HepG2 (cell line): ENCODE data around the gene IL15. TPM values are rescaled to one million over a fixed set of nuclear protein-coding genes. Genes with fewer than 3 reads are reported as not detected.

Source experiments
- ATAC-seq: fragments of 200-7000 bp; cut with Tn5 transposase; 3 replicates; pipeline ENCODE4 v1.9.1; 2020; ENCODE audit warnings: mild to moderate bottlenecking, moderate library complexity
- BruUV-seq: library from RNA; stranded (reverse); fragments of 400-500 nt; replicated peaks from 2 replicates; lab custom pipeline; 2021; lab: Mats Ljungman, UMichigan
- CTCF ChIA-PET: fragments of 300-600 bp; formaldehyde crosslinking; extraction: SDS; loops from one replicate; lab custom pipeline; 2021; ENCODE audit warnings: low total read pairs, inconsistent platforms, low intra/inter-chr PET ratio; lab: Yijun Ruan, JAX
- POLR2A ChIA-PET: fragments of 350-600 bp; sonication (Branson Sonifier 250); formaldehyde crosslinking; loops from one replicate; lab custom pipeline; 2020; ENCODE audit warnings: antibody characterized with exemption, inconsistent platforms; lab: Yijun Ruan, JAX
- DNase-seq: peaks from one replicate; pipeline ENCODE4 v3.0.0-alpha.2; 2015; ENCODE audit warnings: low spot score
- FAIRE-seq: peaks from 3 replicates; lab custom pipeline; 2011; peaks lifted over from hg19 to GRCh38; lab: Jason Lieb, UNC
- H2AFZ ChIP-seq: one replicate; pipeline ENCODE4 v1.6.1; 2011; ENCODE audit warnings: low read length, inconsistent platforms
- H3K27ac ChIP-seq: fragments of 300-600 bp; 3 replicates; pipeline ENCODE4 v1.8.0; 2011; ENCODE audit warnings: mixed run types, mild to moderate bottlenecking, mixed read lengths, low read length, inconsistent platforms; ENCODE audit not compliant: insufficient read depth; ENCODE audit errors: extremely low read length
- H3K27me3 ChIP-seq, 2 experiments: fragments of 200-600 bp in 1 of 2; 2 replicates in 1 of 2; 3 replicates in 1 of 2; pipeline versions ENCODE4 v1.6.0 to v1.8.0; 2011; ENCODE audit warnings: low read length in 2 of 2, mild to moderate bottlenecking in 2 of 2, moderate library complexity in 2 of 2, inconsistent platforms in 1 of 2; ENCODE audit not compliant: insufficient read depth in 2 of 2, control insufficient read depth in 1 of 2
- H3K36me3 ChIP-seq, 2 experiments: fragments of 200-600 bp in 1 of 2; replicated peaks in 1 of 2; 2 replicates in 1 of 2; 3 replicates in 1 of 2; pipeline versions ENCODE4 v1.5.1 to v1.8.0; 2011; ENCODE audit warnings: low read length in 2 of 2, inconsistent platforms in 1 of 2; ENCODE audit not compliant: insufficient read depth in 2 of 2, control insufficient read depth in 1 of 2
- H3K4me1 ChIP-seq: 2 replicates; pipeline ENCODE4 v1.5.1; 2012; ENCODE audit warnings: low read length, inconsistent platforms; ENCODE audit not compliant: insufficient read depth
- H3K4me2 ChIP-seq: 2 replicates; pipeline ENCODE4 v1.6.0; 2011; ENCODE audit warnings: low read depth, low read length, inconsistent platforms
- H3K4me3 ChIP-seq, 3 experiments: fragments of 200-600 bp in 1 of 3; sonication (generic), shearing (Covaris generic) in 1 of 3; replicated peaks in 1 of 3; 2 replicates each; pipeline ENCODE4 v1.5.1; 2011 to 2016; ENCODE audit warnings: low read length in 3 of 3, inconsistent platforms in 2 of 3, low read depth in 2 of 3, mild to moderate bottlenecking in 2 of 3, control low read depth in 1 of 3, mixed read lengths in 1 of 3; ENCODE audit not compliant: insufficient read depth in 1 of 3
- H3K79me2 ChIP-seq: one replicate; pipeline ENCODE4 v1.6.1; 2011; ENCODE audit warnings: low read length, inconsistent platforms; ENCODE audit not compliant: insufficient read depth
- H3K9ac ChIP-seq: 2 replicates; pipeline ENCODE4 v1.6.0; 2011; ENCODE audit warnings: mild to moderate bottlenecking, low read depth, low read length, inconsistent platforms; ENCODE audit not compliant: insufficient read depth
- H3K9me3 ChIP-seq: 2 replicates; pipeline ENCODE4 v1.5.1; 2012; ENCODE audit warnings: mild to moderate bottlenecking, low read length
- H4K20me1 ChIP-seq: 2 replicates; pipeline ENCODE4 v1.6.0; 2011; ENCODE audit warnings: inconsistent platforms, mild to moderate bottlenecking, low read length, moderate library complexity; ENCODE audit not compliant: insufficient read depth
- CHCHD3 ChIP-seq: sonication (generic); formaldehyde crosslinking; IDR thresholded peaks from 2 replicates; pipeline ENCODE4 v1.8.0; 2022; ENCODE audit warnings: mild to moderate bottlenecking, missing genetic modification reagents, moderate library complexity
- FOXM1 ChIP-seq: sonication (generic); formaldehyde crosslinking; IDR thresholded peaks from 2 replicates; pipeline ENCODE4 v1.5.0; 2020; ENCODE audit warnings: missing genetic modification reagents
- LBX2 ChIP-seq: sonication (generic); formaldehyde crosslinking; IDR thresholded peaks from 2 replicates; pipeline ENCODE4 v1.5.0; 2020; ENCODE audit warnings: missing genetic modification reagents, mild to moderate bottlenecking, borderline replicate concordance
- MEF2D ChIP-seq: sonication (generic); formaldehyde crosslinking; IDR thresholded peaks from 2 replicates; pipeline ENCODE4 v1.5.1; 2020; ENCODE audit warnings: mild to moderate bottlenecking, missing genetic modification reagents
- MYC ChIP-seq: sonication (generic); formaldehyde crosslinking; IDR thresholded peaks from 2 replicates; pipeline ENCODE4 v1.9.0; 2021; ENCODE audit warnings: missing genetic modification reagents, borderline replicate concordance
- TFAP4 ChIP-seq: sonication (generic); IDR thresholded peaks from 2 replicates; pipeline ENCODE4 v1.6.1; 2016; ENCODE audit warnings: low read depth, borderline replicate concordance
- ZEB1 ChIP-seq: IDR thresholded peaks from 2 replicates; pipeline ENCODE4 v1.6.1; 2012; ENCODE audit warnings: mild to moderate bottlenecking, low read depth, inconsistent platforms; ENCODE audit not compliant: insufficient replicate concordance
- ZNF230 ChIP-seq: sonication (generic); formaldehyde crosslinking; IDR thresholded peaks from 2 replicates; pipeline ENCODE4 v1.4.0; 2020; ENCODE audit warnings: mild to moderate bottlenecking, missing genetic modification reagents
- ZNF234 ChIP-seq: sonication (generic); formaldehyde crosslinking; conservative IDR thresholded peaks from 2 replicates; pipeline ENCODE4 v1.5.1; 2020; ENCODE audit warnings: mild to moderate bottlenecking, missing genetic modification reagents
- ZNF329 ChIP-seq: sonication (generic); formaldehyde crosslinking; IDR thresholded peaks from 2 replicates; pipeline ENCODE4 v1.9.0; 2021; ENCODE audit warnings: low read depth, mild to moderate bottlenecking, missing genetic modification reagents
- ZNF335 ChIP-seq: sonication (generic); formaldehyde crosslinking; IDR thresholded peaks from 2 replicates; pipeline ENCODE4 v1.4.0; 2020; ENCODE audit warnings: missing genetic modification reagents
- ZNF44 ChIP-seq: sonication (generic); formaldehyde crosslinking; IDR thresholded peaks from 2 replicates; pipeline ENCODE4 v1.5.1; 2020; ENCODE audit warnings: mild to moderate bottlenecking, missing genetic modification reagents
- ZNF441 ChIP-seq: sonication (generic); formaldehyde crosslinking; IDR thresholded peaks from 2 replicates; pipeline ENCODE4 v1.7.0; 2021; ENCODE audit warnings: missing genetic modification reagents, borderline replicate concordance
- ZNF547 ChIP-seq: sonication (generic); formaldehyde crosslinking; IDR thresholded peaks from 2 replicates; pipeline ENCODE4 v1.5.1; 2020; ENCODE audit warnings: mild to moderate bottlenecking, missing genetic modification reagents
- WGBS: methylation state at CpG from one replicate; pipeline ENCODE4 v1.1.6; 2017; ENCODE audit warnings: low lambda C conversion rate; 5-methylcytosine and 5-hydroxymethylcytosine counted together
- in situ Hi-C: cut with HindIII; loops from 2 replicates; pipeline ENCODE4 v1.10.0; 2017; ENCODE audit warnings: low pct_unique_long_range_greater_than_20kb; ENCODE audit not compliant: extremely low pct_ligation_motif_present
- intact Hi-C: fragments of 100-400 bp; cut with micrococcal nuclease; formaldehyde crosslinking; loops from one replicate; pipeline ENCODE4 v1.10.0; 2022; ENCODE audit not compliant: unreplicated experiment
- polyA plus RNA-seq, 8 experiments: library from polyadenylated mRNA; depleted of rRNA in 3 of 8; stranded (reverse) in 7 of 8; unstranded in 1 of 8; fragments of >200 nt; fragmentation: Illumina TruSeq in 4 of 8; extraction: Trizol in 4 of 8; gene quantifications; 2 replicates each; pipeline versions ENCODE4 v1.2.1 to v1.2.3, GENCODE V29; 2011 to 2016; ENCODE audit warnings: low read depth in 4 of 8, missing spikeins in 1 of 8, mixed read lengths in 1 of 8; ENCODE audit not compliant: insufficient read depth in 1 of 8
- total RNA-seq, 5 experiments: library from RNA; depleted of rRNA; stranded (reverse); fragments of >200 nt; fragmentation: Illumina TruSeq; extraction: Trizol; gene quantifications; 2 replicates each; pipeline ENCODE4 v1.2.3, GENCODE V29; 2016; ENCODE audit warnings: low read depth in 1 of 5

Gene IL15
- total and polyA plus RNA-seq, 2 of the 13 experiments (the other 11 are each of a cell fraction or from before 2014, with no cell fraction given), result 0.12 to 0.24 TPM

GRCh38 chr4:141731481-141731880, 95.1 kb downstream of the IL15 start:
- Histone ChIP-seq H3K4me2 (no peak overlapping the region), H3K79me2 (no peaks in the 10 kb centered on the region), H3K4me3 (no peak overlapping the region), H2AFZ (no peak overlapping the region), H3K9me3 (peaks cover 5% of the 10 kb centered on the region), H3K36me3 (no peaks in the 10 kb centered on the region), H3K27ac (no peak overlapping the region), H4K20me1 (no peaks in the 10 kb centered on the region), H3K9ac (no peak overlapping the region), H3K27me3 (no peaks in the 10 kb centered on the region), H3K4me1 (no peaks in the 10 kb centered on the region)
- in situ Hi-C loops (no loop called here), intact Hi-C loops (no loop called here)
- FAIRE-seq (no peak), ATAC-seq (no peak), DNase-seq (no peak)
- ChIA-PET CTCF (no interaction called here), POLR2A (no interaction called here)
- no TSS peak for BruUV-seq
- 4% methylated on average over 4 of the region's 4 CpGs for WGBS
- TF ChIP-seq ZNF44 (CRISPR knock-in tag), result no peak
- no peak for TF ChIP-seq ZNF335 (CRISPR knock-in tag)
- no peak for TF ChIP-seq ZNF329 (CRISPR knock-in tag)
- TF ChIP-seq ZNF441, result no peak
- no peak for TF ChIP-seq CHCHD3 (CRISPR knock-in tag)
- no peak for TF ChIP-seq ZNF547 (CRISPR knock-in tag)
- no peak for TF ChIP-seq MYC (CRISPR knock-in tag)
- TF ChIP-seq LBX2 (CRISPR knock-in tag), result no peak

GRCh38 chr4:141739636-141740035, 103.3 kb downstream of the IL15 start:
- intact Hi-C loops (no loop called here), in situ Hi-C loops (no loop called here)
- H3K4me2 ChIP-seq, result no peak overlapping the region
- no TSS peak for BruUV-seq
- POLR2A ChIA-PET, result no interaction called here
- no peak overlapping the region for H3K27ac ChIP-seq
- no peak for TF ChIP-seq ZNF234 (CRISPR knock-in tag)
- no peak for TF ChIP-seq ZEB1
- TF ChIP-seq MEF2D (CRISPR knock-in tag), result no peak
- TF ChIP-seq TFAP4, result no peak
- TF ChIP-seq FOXM1, result no peak
- TF ChIP-seq ZNF230, result no peak
- H3K4me3 ChIP-seq, result no peak overlapping the region
- FAIRE-seq (no peak), ATAC-seq (no peak), DNase-seq (no peak)
- no peaks in the 10 kb centered on the region for H3K27me3 ChIP-seq
- no peaks in the 10 kb centered on the region for H3K4me1 ChIP-seq
- H3K36me3 ChIP-seq, result no peaks in the 10 kb centered on the region
- no peaks in the 10 kb centered on the region for H3K79me2 ChIP-seq
- no peak overlapping the region for H2AFZ ChIP-seq
- H4K20me1 ChIP-seq, result no peaks in the 10 kb centered on the region
- H3K9ac ChIP-seq, result no peak overlapping the region
- CTCF ChIA-PET, result no interaction called here
- peaks cover 14% of the 10 kb centered on the region for H3K9me3 ChIP-seq
